RCC 7860 (cell line): ENCODE results near the gene CD46.
A peak's percentile ranks its signal among the peaks of the same experiment; 100 is the strongest.

Experiments
- DNase-seq: peaks from one replicate; pipeline ENCODE4 v3.0.0-alpha.2; 2015; ENCODE audit warnings: low spot score
- FAIRE-seq: peaks from 2 replicates; lab custom pipeline; 2012; peaks lifted over from hg19 to GRCh38; lab: Jason Lieb, UNC

Gene CD46

DNA sequence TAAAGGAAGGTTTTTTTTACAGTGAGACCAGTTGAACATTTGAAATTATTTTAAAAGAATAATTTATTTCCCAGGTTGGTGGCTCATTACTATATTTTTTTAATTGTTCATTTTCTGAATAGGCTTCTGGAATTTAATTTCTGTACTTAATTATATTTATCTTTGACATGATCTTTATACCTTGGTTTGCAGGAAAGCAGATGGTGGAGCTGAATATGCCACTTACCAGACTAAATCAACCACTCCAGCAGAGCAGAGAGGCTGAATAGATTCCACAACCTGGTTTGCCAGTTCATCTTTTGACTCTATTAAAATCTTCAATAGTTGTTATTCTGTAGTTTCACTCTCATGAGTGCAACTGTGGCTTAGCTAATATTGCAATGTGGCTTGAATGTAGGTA lies 41.5 kb downstream of the CD46 start:
- DNase-seq (no peak), FAIRE-seq (no peak)

DNA sequence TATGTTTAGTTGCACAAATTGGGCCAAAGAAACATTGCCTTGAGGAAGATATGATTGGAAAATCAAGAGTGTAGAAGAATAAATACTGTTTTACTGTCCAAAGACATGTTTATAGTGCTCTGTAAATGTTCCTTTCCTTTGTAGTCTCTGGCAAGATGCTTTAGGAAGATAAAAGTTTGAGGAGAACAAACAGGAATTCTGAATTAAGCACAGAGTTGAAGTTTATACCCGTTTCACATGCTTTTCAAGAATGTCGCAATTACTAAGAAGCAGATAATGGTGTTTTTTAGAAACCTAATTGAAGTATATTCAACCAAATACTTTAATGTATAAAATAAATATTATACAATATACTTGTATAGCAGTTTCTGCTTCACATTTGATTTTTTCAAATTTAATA lies 43.0 kb downstream of the CD46 start:
- DNase-seq (no peak), FAIRE-seq (no peak)

- DNase-seq: peak; percentile 76
- peak; percentile 95 for FAIRE-seq
Observed at GRCh38 chr1:207797229-207797973, 45.5 kb downstream of the CD46 start.

DNA sequence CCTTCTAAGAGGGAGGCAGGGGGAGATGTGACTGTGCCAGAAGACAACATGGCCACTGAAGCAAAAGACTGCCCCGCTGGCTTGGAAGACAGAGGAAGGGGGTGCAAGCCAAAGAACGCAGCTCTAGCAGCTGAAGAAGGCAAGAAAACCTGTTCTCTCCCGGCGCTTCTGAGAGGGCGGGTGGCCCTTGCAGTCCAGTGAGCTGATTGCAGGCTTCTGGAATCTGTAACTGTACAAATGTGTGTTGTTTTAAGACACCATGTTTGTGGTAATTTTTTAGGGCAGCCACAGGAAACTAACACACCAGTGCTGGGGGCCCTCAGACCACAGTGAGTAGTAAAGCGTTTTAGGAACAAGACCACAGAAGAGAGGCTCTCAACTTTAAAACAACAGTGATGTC lies 47.0 kb downstream of the CD46 start:
- no peak for FAIRE-seq
- DNase-seq: no peak

DNA sequence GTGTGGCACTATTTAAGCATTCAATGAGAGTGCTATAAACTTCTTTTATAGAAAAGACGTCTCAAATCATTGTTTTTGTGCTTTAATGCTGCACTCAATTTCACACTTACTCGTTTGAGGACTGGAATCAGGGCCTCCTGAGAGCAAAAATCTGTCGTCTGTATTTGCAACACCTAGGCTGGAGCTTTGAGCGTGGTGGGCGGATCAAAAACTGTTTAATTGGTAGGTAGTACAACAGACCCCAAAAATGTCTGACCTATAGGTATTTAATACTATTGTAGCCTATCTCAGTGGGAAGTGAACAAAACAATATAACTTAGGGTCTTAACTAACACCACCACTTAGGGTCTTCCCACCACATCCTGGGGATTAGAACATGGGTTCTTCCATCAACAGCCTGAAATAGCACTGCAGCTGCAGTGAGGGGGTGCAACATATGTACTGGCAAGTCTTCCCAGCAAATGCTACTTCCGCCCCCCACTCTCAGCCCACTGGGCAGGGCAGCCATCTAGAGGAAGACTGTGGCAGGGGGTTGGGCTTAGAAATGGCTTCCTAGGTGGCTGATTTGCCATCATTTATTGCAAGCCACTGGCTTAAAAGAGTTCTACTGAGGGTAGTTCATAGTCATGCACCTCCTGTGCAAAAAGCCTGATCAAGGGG lies 48.3 kb downstream of the CD46 start:
- DNase-seq: no peak
- FAIRE-seq: no peak

GRCh38 chr1:207801819-207802218 lies 50.0 kb downstream of the CD46 start:
- FAIRE-seq (no peak), DNase-seq (no peak)

GRCh38 chr1:207803678-207804077 lies 51.8 kb downstream of the CD46 start:
- DNase-seq (no peak), FAIRE-seq (no peak)

DNA sequence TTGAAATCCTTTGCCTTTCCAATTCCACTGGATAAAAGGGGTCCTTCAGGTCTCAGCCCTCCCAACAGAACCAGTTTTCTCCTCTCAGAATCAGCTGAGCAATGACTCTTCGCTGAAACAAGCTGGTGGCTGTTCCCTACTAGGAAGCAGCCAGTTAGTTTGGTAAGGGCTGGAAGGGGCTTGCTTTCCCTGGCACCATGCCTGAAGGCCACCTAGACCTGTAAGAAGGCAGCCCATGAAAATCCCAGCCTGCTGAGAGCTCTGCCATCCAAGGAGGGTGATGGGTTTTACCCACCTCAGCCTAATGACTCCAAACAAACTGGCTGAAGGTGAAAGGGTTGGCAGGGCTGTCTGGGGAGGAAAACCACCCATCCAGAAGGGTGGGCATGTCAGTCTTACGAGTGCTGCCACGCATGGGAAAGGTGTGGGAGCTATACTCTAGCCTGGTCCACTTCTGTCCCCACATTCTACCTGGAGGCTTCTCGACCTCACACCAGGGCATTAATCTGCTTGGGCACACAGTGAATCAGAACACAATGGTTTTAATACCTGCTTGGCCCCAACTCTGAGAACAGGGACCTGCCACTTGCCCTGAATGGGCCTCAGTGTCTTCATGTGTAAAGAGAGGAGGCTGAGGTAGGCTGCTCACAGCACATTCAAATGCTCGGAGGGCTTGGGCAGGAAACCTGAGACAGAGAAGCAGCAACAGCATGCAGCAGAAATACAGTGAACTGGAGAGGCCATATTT lies 53.0 kb downstream of the CD46 start:
- DNase-seq (no peak), FAIRE-seq (no peak)

DNA sequence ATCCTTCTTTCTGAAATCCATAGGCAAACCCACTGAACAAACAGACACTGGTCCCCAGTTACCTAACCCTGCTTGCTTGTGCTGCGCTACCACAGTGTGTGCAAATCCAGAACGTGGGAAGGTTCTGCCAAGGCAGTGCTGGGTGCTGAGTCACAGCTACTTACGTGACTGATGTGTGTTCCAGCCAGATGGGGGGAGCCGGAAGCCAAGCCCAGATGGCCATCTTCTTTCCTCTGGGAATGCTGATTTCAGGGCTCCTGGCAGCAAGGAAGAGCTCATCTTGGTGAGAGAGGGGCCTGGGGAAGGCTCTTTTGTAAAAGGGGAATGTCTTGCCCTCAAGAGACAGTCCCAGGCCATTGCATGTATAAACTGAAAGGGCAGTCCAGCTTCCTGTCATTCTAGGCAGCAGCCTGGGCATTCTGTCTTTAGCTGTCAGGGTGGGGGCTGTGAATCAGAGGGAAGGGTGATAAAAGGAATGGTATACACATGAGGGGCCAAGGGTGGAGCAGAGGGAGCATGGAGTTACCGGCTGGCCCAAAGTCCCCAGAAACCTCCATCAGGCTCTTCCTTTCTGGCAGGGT lies 54.1 kb downstream of the CD46 start:
- FAIRE-seq (peak; percentile 88), DNase-seq (peak; percentile 87)

- DNase-seq (peak; percentile 61), FAIRE-seq (no peak)
Observed at GRCh38 chr1:207806531-207807325, 54.9 kb downstream of the CD46 start.

DNA sequence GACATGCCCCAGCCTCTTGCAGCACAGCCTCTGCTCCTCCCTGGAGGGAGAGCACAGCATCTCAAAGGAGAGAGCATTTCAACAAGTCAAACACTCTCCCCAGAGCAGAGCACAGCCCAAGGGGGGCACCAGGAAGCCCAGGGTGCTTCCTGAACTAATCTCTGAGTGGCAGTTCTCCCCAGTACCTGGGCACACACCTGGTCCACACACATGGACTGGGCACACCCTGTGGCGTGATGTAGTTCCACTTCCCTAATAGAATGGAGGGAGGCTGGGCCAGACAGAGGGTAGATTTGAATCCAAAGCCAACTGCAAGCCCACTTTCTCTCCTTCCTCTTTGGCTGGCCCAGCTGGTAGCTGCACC lies 55.5 kb downstream of the CD46 start:
- FAIRE-seq (no peak), DNase-seq (no peak)

DNA sequence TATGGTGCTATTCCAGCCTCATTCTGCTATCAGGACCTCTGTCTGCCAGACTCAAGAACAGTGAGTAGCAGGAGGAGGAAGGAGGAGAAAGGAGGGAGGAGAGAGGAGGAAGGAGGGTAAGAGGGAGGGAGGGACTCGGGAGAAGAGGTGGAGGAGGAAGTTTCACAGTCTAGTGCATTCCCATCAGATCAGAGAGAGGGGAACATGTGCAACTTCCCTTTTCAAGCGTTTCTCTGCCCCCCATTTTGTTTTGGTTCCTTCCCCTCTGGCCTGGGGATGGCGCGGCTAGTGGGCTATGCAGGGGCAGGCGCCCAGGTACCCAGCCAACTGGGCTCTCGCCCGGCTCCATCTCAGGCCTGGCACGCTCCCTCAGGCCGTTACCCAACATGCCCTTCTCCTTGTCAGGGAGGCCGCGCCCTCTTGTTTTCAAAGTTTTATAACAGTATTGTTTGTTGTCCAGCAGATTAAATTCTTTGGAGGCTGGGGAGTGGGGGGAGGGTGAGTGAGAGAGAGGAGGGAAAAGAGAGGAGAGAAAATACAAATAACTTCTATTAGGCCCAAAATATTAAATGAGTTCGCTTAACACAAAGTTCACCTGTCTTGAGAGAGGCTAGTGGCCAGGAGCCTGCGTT lies 56.0 kb downstream of the CD46 start:
- DNase-seq: no peak
- no peak for FAIRE-seq

GRCh38 chr1:207808322-207808705 lies 56.5 kb downstream of the CD46 start:
- FAIRE-seq (no peak), DNase-seq (no peak)

- DNase-seq: no peak
- FAIRE-seq: no peak
Observed at GRCh38 chr1:207808911-207809555, 57.2 kb downstream of the CD46 start.

DNA sequence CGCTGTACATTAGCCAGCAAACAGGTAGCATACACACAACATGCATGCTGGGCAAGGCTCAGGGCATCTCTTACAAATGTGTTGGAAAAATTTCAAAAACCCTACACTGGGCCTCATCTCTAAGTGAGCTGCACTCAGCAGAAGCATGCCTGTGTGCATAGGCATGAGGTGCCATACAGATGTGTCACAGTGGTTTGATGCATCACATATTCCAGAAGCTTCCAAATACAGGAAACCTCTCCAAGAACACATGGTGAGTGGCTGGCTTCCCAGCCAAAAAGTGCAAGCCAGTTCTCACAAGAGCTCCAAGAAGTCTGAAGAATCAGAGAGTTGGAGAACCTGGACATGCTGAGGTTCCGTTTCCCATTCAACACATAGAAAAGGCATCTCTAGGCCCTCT lies 58.3 kb downstream of the CD46 start:
- FAIRE-seq (no peak), DNase-seq (peak; percentile 58)

- DNase-seq (no peak), FAIRE-seq (no peak)
Observed at GRCh38 chr1:207810606-207811295, 58.9 kb downstream of the CD46 start.

GRCh38 chr1:207811319-207811718 lies 59.5 kb downstream of the CD46 start:
- DNase-seq (no peak), FAIRE-seq (no peak)

DNA sequence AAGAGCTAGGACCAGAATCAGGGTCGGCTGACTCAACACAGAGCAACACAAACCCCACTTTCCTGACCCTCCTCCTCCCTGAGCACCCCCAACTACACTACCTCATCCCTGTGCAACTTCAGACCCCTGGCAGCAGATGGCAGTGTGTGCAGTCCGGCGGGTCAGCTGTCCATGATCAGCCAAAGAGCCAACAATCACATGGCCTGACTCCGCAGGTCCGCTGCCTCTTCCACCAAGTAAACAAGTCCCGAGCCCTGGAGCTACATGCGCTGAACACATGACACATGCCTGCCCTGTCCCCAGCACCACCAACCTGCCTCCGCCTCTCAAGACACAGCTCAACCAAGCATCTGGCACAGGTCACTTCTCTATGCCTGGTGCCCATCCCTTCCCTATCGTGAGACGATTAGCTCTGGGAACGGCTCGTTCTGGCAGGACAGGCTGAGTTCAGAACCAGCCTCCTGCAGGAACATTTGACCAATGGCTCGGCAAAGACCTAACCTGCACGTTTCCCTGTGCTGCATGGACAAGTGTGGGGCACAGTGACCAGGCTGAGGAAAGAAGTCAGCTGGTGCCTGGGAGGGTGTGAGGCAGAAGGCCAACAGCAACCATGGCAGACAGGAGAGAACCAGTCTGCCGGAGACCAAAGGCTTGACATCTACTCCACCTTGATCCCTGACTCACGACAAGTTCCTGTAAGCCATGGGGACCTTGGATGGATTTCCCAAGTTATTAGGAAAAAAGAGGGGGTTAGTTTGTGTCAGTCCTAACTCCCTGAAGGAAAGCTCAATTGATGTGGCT lies 60.3 kb downstream of the CD46 start:
- DNase-seq (no peak), FAIRE-seq (no peak)
